Uterus (tissue), 2 donors: ENCODE data around the gene UBXN6.

Source experiments
- CTCF ChIP-seq, 4 experiments: fragments of 200-600 bp in 2 of 4; fragments of 450-650 bp in 2 of 4; sonication (generic) in 2 of 4; IDR thresholded peaks; one replicate each; pipeline ENCODE4 v1.5.1; 2016 to 2019; ENCODE audit warnings: antibody characterized with exemption in 4 of 4, mild to moderate bottlenecking in 2 of 4, moderate library complexity in 1 of 4
- POLR2A ChIP-seq, 2 donors: fragments of 450-650 bp; IDR thresholded peaks; one replicate each; pipeline ENCODE4 v1.6.1; 2016; ENCODE audit warnings: antibody characterized with exemption in 2 of 2, mild to moderate bottlenecking in 1 of 2, moderate library complexity in 1 of 2

GRCh38 chr19:4492337-4493103 lies 34.9 kb upstream of the UBXN6 start:
- TF ChIP-seq CTCF (IDR thresholded peaks at IDR 0.05) (no peak), POLR2A (IDR thresholded peaks at IDR 0.05) (no peak)
